H1 (cell line): Measurements from ENCODE around the gene PPIB. TPM values are rescaled to one million over a fixed set of nuclear protein-coding genes. Genes with fewer than 3 reads are reported as not detected.

Experiments used
- CTCF ChIA-PET: fragments of 300-600 bp; sonication (Branson Sonifier 250); formaldehyde crosslinking; loops from one replicate; lab custom pipeline; 2021; ENCODE audit not compliant: partially characterized antibody; lab: Charles Lee
- POLR2A ChIA-PET: fragments of 300-600 bp; sonication (Branson Sonifier 250); formaldehyde crosslinking; loops from one replicate; lab custom pipeline; 2021; ENCODE audit warnings: inconsistent platforms; ENCODE audit not compliant: partially characterized antibody; lab: Charles Lee
- DNase-seq, 2 experiments: peaks; one replicate each; pipeline versions ENCODE4 v3.0.0 to v3.0.0-alpha.2; 2010 to 2022; ENCODE audit warnings: low spot score in 2 of 2, low read depth in 1 of 2, mixed read lengths in 1 of 2
- FAIRE-seq: peaks from 2 replicates; lab custom pipeline; 2011; peaks lifted over from hg19 to GRCh38; lab: Jason Lieb, UNC
- H2AFZ ChIP-seq: 2 replicates; pipeline ENCODE4 v1.8.1; 2012; ENCODE audit warnings: low read length, inconsistent platforms
- H2AK5ac ChIP-seq: 2 replicates; pipeline ENCODE4 v1.6.1; 2013; ENCODE audit warnings: low read depth, low read length
- H2BK120ac ChIP-seq: replicated peaks from 2 replicates; pipeline ENCODE3; 2013; ENCODE audit warnings: low read depth, low read length, inconsistent platforms
- H2BK12ac ChIP-seq: 2 replicates; pipeline ENCODE4 v1.6.1; 2013; ENCODE audit warnings: low read depth, low read length
- H2BK15ac ChIP-seq: 2 replicates; pipeline ENCODE4 v1.6.1; 2013; ENCODE audit warnings: low read length
- H2BK20ac ChIP-seq: 2 replicates; pipeline ENCODE4 v1.6.1; 2013; ENCODE audit warnings: low read length
- H2BK5ac ChIP-seq: 2 replicates; pipeline ENCODE4 v1.6.1; 2013; ENCODE audit warnings: low read depth, low read length
- H3K14ac ChIP-seq: 2 replicates; pipeline ENCODE4 v1.6.1; 2013; ENCODE audit warnings: inconsistent platforms; ENCODE audit not compliant: insufficient read length
- H3K18ac ChIP-seq: 2 replicates; pipeline ENCODE4 v1.6.1; 2013; ENCODE audit warnings: low read length; ENCODE audit errors: extremely low read depth
- H3K23ac ChIP-seq: 2 replicates; pipeline ENCODE4 v1.6.1; 2013; ENCODE audit warnings: inconsistent platforms; ENCODE audit not compliant: insufficient read length
- H3K23me2 ChIP-seq: 2 replicates; pipeline ENCODE4 v1.6.1; 2013; ENCODE audit warnings: low read depth, low read length
- H3K27ac ChIP-seq: 2 replicates; pipeline ENCODE4 v1.6.1; 2011; ENCODE audit warnings: low read depth, low read length, inconsistent platforms
- H3K27me3 ChIP-seq, 4 experiments: replicated peaks in 1 of 4; 1 replicate in 1 of 4; 2 replicates in 3 of 4; pipeline versions ENCODE4 v1.6.1 to v1.8.1; 2011 to 2013; ENCODE audit warnings: low read length in 3 of 4, mild to moderate bottlenecking in 3 of 4, inconsistent platforms in 2 of 4, mixed read lengths in 2 of 4, moderate library complexity in 1 of 4; ENCODE audit not compliant: control insufficient read depth in 3 of 4, insufficient read depth in 3 of 4; ENCODE audit errors: extremely low read depth in 1 of 4
- H3K36me3 ChIP-seq, 4 experiments: 2 replicates each; pipeline versions ENCODE4 v1.6.1 to v1.8.1; 2011 to 2013; ENCODE audit warnings: mild to moderate bottlenecking in 4 of 4, low read length in 3 of 4, moderate library complexity in 2 of 4, control low read depth in 1 of 4, inconsistent platforms in 1 of 4; ENCODE audit not compliant: insufficient read depth in 4 of 4, control insufficient read depth in 2 of 4
- H3K4ac ChIP-seq: replicated peaks from 2 replicates; pipeline ENCODE3; 2013; ENCODE audit warnings: low read length, low read depth, mixed read lengths, inconsistent platforms; ENCODE audit not compliant: insufficient read length
- H3K4me1 ChIP-seq, 4 experiments: replicated peaks in 1 of 4; 1 replicate in 1 of 4; 2 replicates in 3 of 4; pipeline versions ENCODE4 v1.6.1 to v1.8.1; 2011 to 2013; ENCODE audit warnings: low read length in 3 of 4, inconsistent platforms in 2 of 4, mixed read lengths in 1 of 4; ENCODE audit not compliant: insufficient read depth in 4 of 4, control insufficient read depth in 3 of 4
- H3K4me2 ChIP-seq, 2 experiments: 2 replicates each; pipeline versions ENCODE4 v1.6.1 to v1.8.1; 2011 to 2013; ENCODE audit warnings: low read depth in 2 of 2, low read length in 2 of 2, control low read depth in 1 of 2, inconsistent platforms in 1 of 2, mild to moderate bottlenecking in 1 of 2; ENCODE audit not compliant: insufficient read depth in 1 of 2
- H3K4me3 ChIP-seq, 4 experiments: fragments of 200-600, 300-600 bp in 1 of 4; sonication (generic), shearing (Covaris generic), sonication (Bioruptor Twin) in 1 of 4; 2 replicates each; pipeline versions ENCODE4 v1.5.1 to v1.8.1; 2011 to 2016; ENCODE audit warnings: low read length in 4 of 4, low read depth in 3 of 4, control low read depth in 2 of 4, inconsistent platforms in 2 of 4, mild to moderate bottlenecking in 2 of 4, mixed read lengths in 1 of 4, moderate library complexity in 1 of 4; ENCODE audit not compliant: insufficient read depth in 2 of 4; ENCODE audit errors: extremely low read depth in 1 of 4
- H3K56ac ChIP-seq: replicated peaks from 2 replicates; pipeline ENCODE3; 2013; ENCODE audit warnings: low read depth, mild to moderate bottlenecking, mixed read lengths, low read length, inconsistent platforms; ENCODE audit not compliant: insufficient read length
- H3K79me1 ChIP-seq: 2 replicates; pipeline ENCODE4 v1.6.1; 2013; ENCODE audit warnings: low read depth, low read length, control low read depth
- H3K79me2 ChIP-seq, 2 experiments: 2 replicates each; pipeline versions ENCODE4 v1.6.1 to v1.8.1; 2012 to 2013; ENCODE audit warnings: low read length in 2 of 2, mild to moderate bottlenecking in 2 of 2, inconsistent platforms in 1 of 2; ENCODE audit not compliant: insufficient read depth in 2 of 2, control insufficient read depth in 1 of 2
- H3K9ac ChIP-seq, 4 experiments: replicated peaks in 1 of 4; 1 replicate in 1 of 4; 2 replicates in 3 of 4; pipeline versions ENCODE4 v1.6.1 to v1.8.1; 2011 to 2013; ENCODE audit warnings: low read depth in 3 of 4, low read length in 3 of 4, control low read depth in 2 of 4, mild to moderate bottlenecking in 2 of 4, moderate library complexity in 2 of 4, inconsistent platforms in 1 of 4; ENCODE audit errors: extremely low read depth in 1 of 4
- H3K9me3 ChIP-seq, 2 experiments: 2 replicates each; pipeline versions ENCODE4 v1.6.1 to v1.8.1; 2012 to 2013; ENCODE audit warnings: mild to moderate bottlenecking in 2 of 2, moderate library complexity in 2 of 2, control low read depth in 1 of 2, inconsistent platforms in 1 of 2, low read depth in 1 of 2, low read length in 1 of 2, mixed read lengths in 1 of 2; ENCODE audit not compliant: insufficient read depth in 2 of 2
- H4K20me1 ChIP-seq, 2 experiments: replicated peaks in 1 of 2; 2 replicates each; pipeline versions ENCODE3 to v1.8.1; 2011 to 2013; ENCODE audit warnings: inconsistent platforms in 2 of 2, low read length in 2 of 2, mild to moderate bottlenecking in 1 of 2; ENCODE audit not compliant: insufficient read depth in 2 of 2, control insufficient read depth in 1 of 2
- H4K5ac ChIP-seq: 2 replicates; pipeline ENCODE4 v1.6.1; 2013; ENCODE audit warnings: low read length, low read depth, mixed read lengths, inconsistent platforms; ENCODE audit not compliant: insufficient read length
- H4K8ac ChIP-seq: 2 replicates; pipeline ENCODE4 v1.8.0; 2013; ENCODE audit warnings: mild to moderate bottlenecking, moderate library complexity, low read length, inconsistent platforms; ENCODE audit not compliant: insufficient read depth; ENCODE audit errors: extremely low read depth
- H4K91ac ChIP-seq: replicated peaks from 2 replicates; pipeline ENCODE3; 2013; ENCODE audit warnings: low read length, mixed read lengths, inconsistent platforms; ENCODE audit not compliant: insufficient read length
- CBX8 ChIP-seq: fragments of 300-800, 300-1000 bp; sonication (generic); IDR thresholded peaks from 2 replicates; pipeline ENCODE4 v1.7.1; 2016; ENCODE audit warnings: low read depth, low read length, borderline replicate concordance
- GABPA ChIP-seq: IDR thresholded peaks from 2 replicates; pipeline ENCODE4 v1.6.1; 2011; ENCODE audit warnings: mild to moderate bottlenecking, low read length, moderate library complexity, borderline replicate concordance; ENCODE audit not compliant: insufficient read depth
- GTF2F1 ChIP-seq: IDR thresholded peaks from 2 replicates; pipeline ENCODE4 v1.6.1; 2012; ENCODE audit warnings: low read depth, low read length, improper control_type of control experiment, borderline replicate concordance
- KDM1A ChIP-seq: fragments of 200-600, 300-600 bp; sonication (generic); IDR thresholded peaks from 2 replicates; pipeline ENCODE4 v1.7.1; 2016; ENCODE audit warnings: mild to moderate bottlenecking, low read length, borderline replicate concordance
- KDM5A ChIP-seq: fragments of 200-600 bp; IDR thresholded peaks from 2 replicates; pipeline ENCODE4 v1.7.1; 2012; ENCODE audit warnings: mild to moderate bottlenecking, low read length, inconsistent platforms, mixed read lengths
- MAFK ChIP-seq: IDR thresholded peaks from 2 replicates; pipeline ENCODE4 v1.6.1; 2012; ENCODE audit warnings: low read depth, mild to moderate bottlenecking, improper control_type of control experiment, low read length
- POU5F1 ChIP-seq: IDR thresholded peaks from 2 replicates; pipeline ENCODE4 v1.6.1; 2011; ENCODE audit warnings: low read depth, mild to moderate bottlenecking, low read length, moderate library complexity
- RFX5 ChIP-seq: IDR thresholded peaks from 2 replicates; pipeline ENCODE4 v1.6.1; 2011; ENCODE audit warnings: low read depth, low read length, improper control_type of control experiment, borderline replicate concordance
- SP4 ChIP-seq: IDR thresholded peaks from 2 replicates; pipeline ENCODE4 v1.6.1; 2012; ENCODE audit warnings: low read length, inconsistent platforms
- WGBS, 2 experiments: shearing (Covaris generic) in 1 of 2; methylation state at CpG; one replicate each; pipeline versions ENCODE4 v1.1.6 to v1.1.7; 2013 to 2015; ENCODE audit warnings: low lambda C conversion rate in 2 of 2, mixed read lengths in 2 of 2, inconsistent platforms in 1 of 2, low coverage in 1 of 2, missing lambda C conversion rate in 1 of 2; ENCODE audit not compliant: insufficient replicate concordance in 2 of 2, insufficient coverage in 1 of 2, insufficient read length in 1 of 2; ENCODE audit errors: extremely low coverage in 1 of 2, missing lambda C conversion rate in 1 of 2; 5-methylcytosine and 5-hydroxymethylcytosine counted together
- polyA plus RNA-seq, 7 experiments: library from polyadenylated mRNA; depleted of rRNA in 3 of 7; stranded (reverse) in 5 of 7; unstranded in 2 of 7; fragments of >200 nt in 5 of 7; fragments of 200-250 nt in 2 of 7; gene quantifications; 1 replicate in 5 of 7; 2 replicates in 1 of 7; 4 replicates in 1 of 7; pipeline versions ENCODE4 v1.2.1 to v1.2.3, GENCODE V29; 2011 to 2013; ENCODE audit warnings: missing spikeins in 2 of 7, mixed read lengths in 2 of 7
- total RNA-seq: library from RNA; stranded (reverse); fragmentation: NEBNext Ultra II Directional; extraction: Animal tissue kit (Norgen Biotek cat#: 25700); gene quantifications from 2 replicates; pipeline ENCODE4 v1.2.1, GENCODE V29; 2021

Gene PPIB
- total and polyA plus RNA-seq, 2 of the 8 experiments (the other 6 are each of a cell fraction or from before 2014, with no cell fraction given): 558 to 579 TPM

DNA sequence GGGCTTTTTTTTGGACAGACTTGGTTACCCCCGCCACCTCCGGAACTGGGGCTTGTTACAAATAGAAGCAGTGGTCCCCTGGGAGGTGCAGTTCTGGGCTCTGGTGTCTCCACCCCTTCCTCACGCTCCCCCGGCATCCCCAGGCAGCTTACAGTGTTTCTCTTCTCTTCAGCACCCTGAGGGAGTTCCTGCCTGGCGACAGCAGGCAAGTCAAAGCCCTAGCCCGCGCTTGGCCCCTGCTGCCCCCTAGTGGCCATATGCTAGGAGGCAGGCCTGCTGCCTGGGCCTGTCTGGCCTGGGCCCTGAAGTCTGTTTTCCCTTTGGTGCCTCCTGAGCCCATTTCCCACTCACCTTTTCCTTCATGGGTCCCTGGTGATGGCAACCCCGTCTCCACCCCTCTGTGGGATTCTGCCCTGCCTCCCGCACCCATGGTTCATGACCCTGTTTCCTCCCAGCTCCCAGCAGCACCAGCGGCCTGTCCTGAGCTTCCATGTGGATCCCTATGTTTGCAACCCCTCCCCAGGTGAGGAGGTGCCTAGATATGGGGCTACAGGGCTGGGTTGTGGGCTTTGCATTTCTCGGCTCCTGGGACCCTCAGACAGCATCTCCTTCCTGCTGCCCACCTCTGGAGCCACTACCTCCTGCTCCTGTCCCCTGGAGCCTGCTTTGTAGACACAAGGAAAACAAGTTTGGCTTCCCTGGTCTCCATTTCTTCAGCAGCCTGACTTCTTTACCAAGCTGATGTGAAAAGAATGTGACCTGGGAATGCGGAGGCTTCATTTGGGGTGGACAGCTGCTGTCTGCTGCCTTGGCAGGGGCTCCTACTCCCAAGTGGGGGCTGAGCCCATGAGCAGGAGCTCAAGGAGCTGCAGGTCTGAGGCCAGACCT lies 9.1 kb downstream of the PPIB start:
- H4K20me1 ChIP-seq: peaks cover 10 to 14% of the 10 kb centered on the region in 2 experiments
- H4K91ac ChIP-seq: peak overlapping the region; percentile 22
- no peaks in the 10 kb centered on the region; the same call in 1 of the 2 replicates for H3K79me1 ChIP-seq
- H2BK120ac ChIP-seq: no peak overlapping the region
- peak; percentile 81 to 99 for DNase-seq
- H2BK12ac ChIP-seq: no peak overlapping the region
- H3K27me3 ChIP-seq: peaks cover 0 to 18% (median 14%) of the 10 kb centered on the region in 4 experiments; a peak in 5 of 7 replicates
- no peak overlapping the region for H3K27ac ChIP-seq
- H3K23ac ChIP-seq: no peak overlapping the region
- peaks cover 0 to 12% (median 8%) of the 10 kb centered on the region in 4 experiments; a peak in 6 of 7 replicates for H3K4me1 ChIP-seq
- peaks cover 26 to 39% (median 31%) of the 10 kb centered on the region in 4 experiments for H3K36me3 ChIP-seq
- no peaks in the 10 kb centered on the region for H3K79me2 ChIP-seq
- H4K5ac ChIP-seq: no peak overlapping the region
- no peak overlapping the region for H3K9ac ChIP-seq
- no peaks in the 10 kb centered on the region for H3K9me3 ChIP-seq
- no peak overlapping the region for H2AK5ac ChIP-seq
- H3K56ac ChIP-seq: no peak overlapping the region
- H3K14ac ChIP-seq: no peak overlapping the region
- peak overlapping the region in 1 of 4 experiments; percentile 93; a peak in 3 of 8 replicates for H3K4me3 ChIP-seq
- H2BK15ac ChIP-seq: no peak overlapping the region
- no peak overlapping the region for H3K4ac ChIP-seq
- no peak for FAIRE-seq
- POLR2A ChIA-PET: interaction anchor here (0.6 to 3.0 kb wide), 11 partner anchors 9 to 532 kb away, joined by 3 to 34 read pairs (median 3); partner anchors contain the start of genes CIAO2A and PPIB
- H3K4me2 ChIP-seq: peak overlapping the region in 1 of 2 experiments; percentile 99
- CTCF ChIA-PET: interaction anchor here (0.6 to 3.8 kb wide), 35 partner anchors 8 to 837 kb away, joined by 3 to 23 read pairs (median 4); partner anchors contain the start of genes CIAO2A, PPIB and TRIP4
- H3K23me2 ChIP-seq: peaks cover 9% of the 10 kb centered on the region; the same call in 1 of the 2 replicates
- WGBS, 2 experiments: 29% methylated on average over 12 of the region's 12 CpGs; no CpG with 5 or more reads in 1 of the 2 experiments
- peak overlapping the region; percentile 32; the same call in 1 of the 2 replicates for H3K18ac ChIP-seq
- no peak overlapping the region for H2BK20ac ChIP-seq
- peak overlapping the region; percentile 6; the same call in 1 of the 2 replicates for H2BK5ac ChIP-seq
- peak overlapping the region; percentile 4; the same call in 1 of the 2 replicates for H4K8ac ChIP-seq
- no peak overlapping the region for H2AFZ ChIP-seq
- TF ChIP-seq SP4: no peak
- TF ChIP-seq GTF2F1: no peak
- no peak for TF ChIP-seq KDM5A
- no peak for TF ChIP-seq MAFK
- peak; percentile 61; the same call in 1 of the 2 replicates for TF ChIP-seq RFX5
- no peak for TF ChIP-seq CBX8
- TF ChIP-seq POU5F1: no peak
- TF ChIP-seq KDM1A: no peak
- TF ChIP-seq GABPA: peak; percentile 63; the same call in 1 of the 2 replicates
